Measurements from ENCODE around the gene LIPI. TPM values are rescaled to one million over a fixed set of nuclear protein-coding genes. Genes with fewer than 3 reads are reported as not detected.

LIPI gene
- total RNA-seq, 1 experiment from 2014 or later: not detected

- Histone ChIP-seq H3F3A (ENCODE audit: low read length, unreplicated experiment) (no peaks in the 10 kb centered on the region), H3K4me2 (ENCODE audit: low read length) (no peak overlapping the region), H3K36me3 (ENCODE audit: low read depth, low read length) (no peaks in the 10 kb centered on the region), H3K4me3 (ENCODE audit: low read length) (no peak overlapping the region), H3K79me2 (ENCODE audit: low read length) (no peaks in the 10 kb centered on the region), H3K27ac (ENCODE audit: low read length) (no peak overlapping the region), H3K4me1 (ENCODE audit: insufficient read depth, low read length) (no peaks in the 10 kb centered on the region), H4K20me1 (ENCODE audit: low read length) (no peaks in the 10 kb centered on the region), H2AFZ (ENCODE audit: low read length) (no peak overlapping the region), H3K27me3 (ENCODE audit: low read length) (peaks cover 31% of the 10 kb centered on the region; the same call in 1 of the 2 replicates), H3K9me3 (ENCODE audit: low read length) (peaks cover 5% of the 10 kb centered on the region; the same call in 1 of the 2 replicates), H3K9ac (ENCODE audit: low read length) (no peak overlapping the region), H3K9me2 (replicated peaks; ENCODE audit: low read length) (no peaks in the 10 kb centered on the region)
- intact Hi-C loops (cut with micrococcal nuclease): no loop called here
- BruUV-seq (replicated peaks): no TSS peak
- DNase-seq (no peak), ATAC-seq (no peak)
- TF ChIP-seq CTCF (conservative IDR thresholded peaks at IDR 0.05; ENCODE audit: low read depth, low read length): no peak
- no peak for TF ChIP-seq EZH2phosphoT487 (IDR thresholded peaks at IDR 0.05; ENCODE audit: borderline replicate concordance, low read length)
- no peak for TF ChIP-seq EZH2 (IDR thresholded peaks at IDR 0.05; ENCODE audit: low read length, unreplicated experiment)
- POLR2A ChIA-PET (ENCODE audit: unreplicated experiment): no interaction called here
- CTCF ChIA-PET: no interaction called here
Measured at GRCh38 chr21:14235101-14235500, 24.3 kb upstream of the LIPI start.

- DNase-seq (no peak), ATAC-seq (no peak)
- no peaks in the 10 kb centered on the region for H4K20me1 ChIP-seq (ENCODE audit: low read length)
- BruUV-seq (replicated peaks): no TSS peak
- CTCF ChIA-PET: no interaction called here
- H3K4me1 ChIP-seq (ENCODE audit: insufficient read depth, low read length): no peaks in the 10 kb centered on the region
- intact Hi-C loops (cut with micrococcal nuclease): no loop called here
- peaks cover 8% of the 10 kb centered on the region; the same call in 1 of the 2 replicates for H3K27me3 ChIP-seq (ENCODE audit: low read length)
- peaks cover 10% of the 10 kb centered on the region; the same call in 1 of the 2 replicates for H3K9me3 ChIP-seq (ENCODE audit: low read length)
- no peaks in the 10 kb centered on the region for H3F3A ChIP-seq (ENCODE audit: low read length, unreplicated experiment)
- TF ChIP-seq EZH2phosphoT487 (IDR thresholded peaks at IDR 0.05; ENCODE audit: borderline replicate concordance, low read length) (no peak), CTCF (conservative IDR thresholded peaks at IDR 0.05; ENCODE audit: low read depth, low read length) (no peak), EZH2 (IDR thresholded peaks at IDR 0.05; ENCODE audit: low read length, unreplicated experiment) (no peak)
- H3K4me3 ChIP-seq (ENCODE audit: low read length): no peak overlapping the region
- no peak overlapping the region for H3K4me2 ChIP-seq (ENCODE audit: low read length)
- POLR2A ChIA-PET (ENCODE audit: unreplicated experiment): no interaction called here
- H2AFZ ChIP-seq (ENCODE audit: low read length): no peak overlapping the region
- H3K27ac ChIP-seq (ENCODE audit: low read length): no peak overlapping the region
- H3K9ac ChIP-seq (ENCODE audit: low read length): no peak overlapping the region
- no peaks in the 10 kb centered on the region for H3K79me2 ChIP-seq (ENCODE audit: low read length)
- no peaks in the 10 kb centered on the region for H3K9me2 ChIP-seq (replicated peaks; ENCODE audit: low read length)
- no peaks in the 10 kb centered on the region for H3K36me3 ChIP-seq (ENCODE audit: low read depth, low read length)
Measured at GRCh38 chr21:14229399-14229798, 18.6 kb upstream of the LIPI start.

GRCh38 chr21:14223365-14223764, 12.6 kb upstream of the LIPI start:
- Histone ChIP-seq H3K27me3 (ENCODE audit: low read length) (peaks cover 15% of the 10 kb centered on the region; the same call in 1 of the 2 replicates), H4K20me1 (ENCODE audit: low read length) (no peaks in the 10 kb centered on the region), H3K9ac (ENCODE audit: low read length) (no peak overlapping the region), H3K4me2 (ENCODE audit: low read length) (no peak overlapping the region), H3F3A (ENCODE audit: low read length, unreplicated experiment) (no peaks in the 10 kb centered on the region), H2AFZ (ENCODE audit: low read length) (no peak overlapping the region), H3K4me1 (ENCODE audit: insufficient read depth, low read length) (no peaks in the 10 kb centered on the region), H3K9me2 (replicated peaks; ENCODE audit: low read length) (no peaks in the 10 kb centered on the region), H3K27ac (ENCODE audit: low read length) (no peak overlapping the region), H3K79me2 (ENCODE audit: low read length) (no peaks in the 10 kb centered on the region), H3K9me3 (ENCODE audit: low read length) (no peaks in the 10 kb centered on the region), H3K4me3 (ENCODE audit: low read length) (no peak overlapping the region), H3K36me3 (ENCODE audit: low read depth, low read length) (no peaks in the 10 kb centered on the region)
- POLR2A ChIA-PET (ENCODE audit: unreplicated experiment): no interaction called here
- no TSS peak for BruUV-seq (replicated peaks)
- no peak for ATAC-seq
- CTCF ChIA-PET: no interaction called here
- DNase-seq: no peak
- TF ChIP-seq CTCF (conservative IDR thresholded peaks at IDR 0.05; ENCODE audit: low read depth, low read length): no peak
- no peak for TF ChIP-seq EZH2phosphoT487 (IDR thresholded peaks at IDR 0.05; ENCODE audit: borderline replicate concordance, low read length)
- TF ChIP-seq EZH2 (IDR thresholded peaks at IDR 0.05; ENCODE audit: low read length, unreplicated experiment): no peak
- intact Hi-C loops (cut with micrococcal nuclease): no loop called here
